Limb (tissue), 2 donors: Measurements from ENCODE around the gene ASAP3.
A peak's percentile ranks its signal among the peaks of the same experiment; 100 is the strongest.

Experiments used
- DNase-seq, 2 donors: peaks; one replicate each; pipeline ENCODE4 v3.0.0-alpha.2; 2016; ENCODE audit errors: extremely low spot score in 2 of 2

ASAP3 gene

DNA sequence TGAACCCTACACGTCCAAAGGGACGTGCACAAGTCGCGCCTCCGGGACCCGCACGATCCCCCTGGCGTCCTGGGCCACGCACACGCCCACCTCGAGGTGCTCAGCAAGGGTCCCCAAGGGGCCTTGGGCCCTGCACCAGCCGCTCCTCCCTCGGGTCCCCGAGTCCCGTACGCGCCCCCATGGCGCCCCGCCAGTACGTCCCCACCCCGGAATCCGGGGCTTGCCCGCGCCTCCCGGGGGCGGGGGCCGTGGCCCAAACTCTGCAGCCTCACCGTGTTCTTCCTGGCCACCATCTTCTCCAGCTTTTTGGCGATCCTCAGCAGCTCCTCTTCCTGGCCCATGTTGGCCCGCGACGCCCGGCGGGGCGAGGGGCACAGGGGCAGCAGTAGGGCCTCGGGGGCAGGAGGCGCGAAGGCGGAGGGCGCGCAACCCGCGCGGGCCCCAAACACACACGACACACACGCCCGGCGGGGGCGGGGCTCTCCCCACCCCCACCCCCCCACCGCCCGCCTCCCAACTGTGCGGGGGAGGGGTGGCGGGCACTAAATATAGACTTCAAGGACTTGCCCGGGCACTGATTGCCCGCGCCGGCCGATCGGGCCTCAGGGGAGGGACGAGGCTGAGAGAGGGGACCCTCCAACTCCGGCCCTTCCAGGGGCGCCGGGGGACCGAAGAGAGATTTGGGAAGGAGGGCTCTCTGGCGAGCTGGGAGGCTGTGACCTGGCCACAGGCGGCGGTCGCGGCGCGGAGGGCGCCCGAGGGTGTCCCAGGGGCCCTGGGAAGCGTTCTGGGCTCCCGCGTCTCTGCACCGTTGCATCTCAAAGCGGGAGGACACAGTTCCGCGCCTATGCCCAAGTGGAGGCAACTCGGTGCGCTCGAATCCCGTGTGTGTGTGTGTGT lies 59.4 kb downstream of the ASAP3 start, which contains the start of gene TCEA3:
Gene TCEA3 (minus strand): TSS at position 456 of the 900 bp plus-strand sequence. CDS start 115 bp downstream, at position 341.
- DNase-seq = peak in 1 of 2 donors; percentile 76

DNA sequence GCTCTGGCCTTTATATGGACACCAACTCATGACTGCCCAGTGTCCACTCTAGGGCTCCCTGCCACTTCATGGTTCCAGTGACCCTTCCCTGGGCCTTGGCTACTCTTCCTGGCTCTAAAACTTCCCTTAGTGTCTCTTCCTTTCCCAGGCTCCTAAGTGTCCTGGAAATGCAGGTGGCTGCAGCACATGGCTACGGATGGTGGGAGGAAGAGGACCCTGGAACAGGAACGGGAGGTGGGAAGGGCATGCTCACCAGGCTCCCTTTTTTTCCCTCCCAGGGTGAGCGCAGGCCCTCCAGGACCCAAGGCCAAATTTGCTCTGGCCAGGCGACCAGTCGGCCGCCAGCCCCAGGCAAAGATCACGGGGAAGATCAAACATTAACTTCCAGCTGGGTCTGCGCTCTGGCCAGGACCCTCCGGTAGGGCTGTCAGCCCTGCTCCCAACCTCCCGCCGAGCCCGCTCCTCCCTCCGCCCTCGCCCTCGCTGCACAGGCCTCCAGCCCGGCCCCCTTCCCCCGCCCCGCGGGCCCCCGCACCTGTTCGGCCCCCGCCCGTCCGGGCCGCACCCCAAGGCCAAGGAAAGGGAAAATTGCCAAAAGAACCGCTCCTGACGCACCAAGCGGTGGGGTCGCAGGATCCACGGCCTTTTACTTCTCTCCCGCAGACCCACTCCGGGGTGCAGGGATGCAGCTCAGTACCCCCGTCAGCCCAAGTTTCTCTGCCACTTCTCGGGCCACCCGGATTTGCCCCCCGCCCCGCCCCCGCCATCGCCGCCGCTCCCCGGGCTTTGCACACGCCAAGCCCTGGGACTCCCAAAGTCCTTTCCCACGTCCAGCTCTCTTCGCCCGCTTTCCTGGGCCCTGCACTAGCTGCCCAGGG lies 60.3 kb downstream of the ASAP3 start:
- peak; percentile 30 to 78 for DNase-seq

DNA sequence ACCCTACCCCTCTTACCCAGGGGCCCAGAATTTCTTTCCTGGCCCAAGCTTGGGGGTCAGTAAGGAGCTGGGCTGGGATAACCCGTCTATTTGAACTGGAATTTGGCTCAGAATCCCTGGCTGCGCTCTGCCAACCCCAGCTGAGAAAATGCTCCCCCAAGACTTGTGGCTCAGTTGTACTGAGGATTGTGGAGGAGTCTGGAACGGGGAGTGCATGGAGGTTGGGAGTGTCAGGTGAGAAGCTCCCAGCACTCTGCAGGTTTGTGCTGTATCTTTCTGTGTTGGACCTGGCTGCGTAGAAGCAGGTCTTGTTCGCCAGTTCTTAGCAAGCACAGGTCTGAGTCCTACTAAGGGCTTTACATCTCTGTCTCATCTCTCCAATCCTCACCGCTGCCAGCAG lies 61.0 kb downstream of the ASAP3 start:
- no peak for DNase-seq

DNA sequence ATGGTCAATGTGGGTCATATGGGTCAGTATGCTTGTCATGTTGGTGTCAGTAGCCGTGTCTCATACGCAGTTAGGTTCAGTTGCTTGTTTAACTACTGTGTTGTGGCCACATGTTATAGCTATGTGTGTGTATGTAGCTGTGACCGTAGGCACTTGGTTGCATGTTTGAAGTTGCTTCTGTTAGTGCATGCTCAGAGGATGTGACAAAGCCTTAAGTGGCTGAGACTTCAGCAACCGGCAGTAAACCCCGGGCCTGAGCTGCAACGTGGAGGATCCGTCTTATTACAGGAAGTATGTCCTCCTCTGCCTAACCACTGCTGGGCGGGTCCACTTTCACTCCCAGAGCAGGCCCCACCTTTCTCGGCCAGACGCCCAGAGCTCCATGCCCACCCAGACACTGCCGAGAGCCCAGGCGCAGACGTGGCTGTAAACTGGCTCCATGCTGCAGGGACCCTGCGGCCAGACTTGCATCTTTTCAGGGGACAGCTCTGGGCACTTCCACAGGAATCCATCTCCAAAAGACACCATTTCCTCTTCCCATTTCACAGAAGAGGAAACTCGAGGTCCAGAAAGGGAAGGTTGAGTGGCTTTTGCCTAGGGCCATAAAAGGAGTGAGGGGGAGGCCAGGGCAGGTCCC lies 61.6 kb downstream of the ASAP3 start:
- DNase-seq = peak; percentile 85 to 86

DNA sequence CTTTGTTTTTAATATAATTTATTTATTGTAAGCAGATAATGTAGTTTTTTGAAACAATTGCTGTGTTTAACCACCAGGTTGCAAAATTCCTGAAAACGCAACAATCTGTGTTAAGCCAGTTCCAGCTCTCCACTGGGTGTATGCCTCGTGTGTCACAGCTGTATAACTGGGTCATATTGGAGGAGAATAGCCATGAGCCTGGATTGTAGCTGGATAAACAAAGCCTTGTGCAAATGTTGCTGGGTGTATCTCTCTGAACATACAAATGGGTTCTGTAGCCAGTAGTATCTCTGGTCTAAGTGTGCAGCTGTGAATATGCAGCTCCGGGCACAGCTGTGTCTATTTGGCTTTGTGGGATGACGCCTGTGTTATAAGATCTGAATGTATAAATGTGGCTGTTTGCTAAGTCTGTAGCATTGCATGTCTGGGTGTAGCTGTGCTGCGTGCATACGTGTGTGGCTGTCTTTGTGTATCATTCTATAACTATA lies 62.2 kb downstream of the ASAP3 start:
- peak in 1 of 2 donors; percentile 64 for DNase-seq

DNA sequence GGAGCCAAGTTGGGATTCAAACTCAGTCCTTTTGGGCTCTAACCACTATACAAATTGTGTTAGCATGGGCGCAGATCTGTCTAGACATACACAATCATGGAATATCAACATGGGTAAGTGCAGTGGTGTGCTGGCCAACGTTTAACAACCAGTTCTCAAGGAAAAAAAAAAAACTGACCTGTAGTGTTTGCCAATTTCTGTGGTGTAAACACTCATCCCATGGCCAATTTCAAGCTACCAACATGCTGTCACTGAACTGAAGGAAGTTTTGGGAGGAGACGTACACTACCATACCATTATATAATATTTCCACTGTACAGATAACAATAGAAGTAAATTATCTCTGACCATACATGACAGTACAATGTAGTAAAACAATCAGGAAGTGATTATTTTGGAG lies 62.6 kb downstream of the ASAP3 start:
- DNase-seq = no peak

DNA sequence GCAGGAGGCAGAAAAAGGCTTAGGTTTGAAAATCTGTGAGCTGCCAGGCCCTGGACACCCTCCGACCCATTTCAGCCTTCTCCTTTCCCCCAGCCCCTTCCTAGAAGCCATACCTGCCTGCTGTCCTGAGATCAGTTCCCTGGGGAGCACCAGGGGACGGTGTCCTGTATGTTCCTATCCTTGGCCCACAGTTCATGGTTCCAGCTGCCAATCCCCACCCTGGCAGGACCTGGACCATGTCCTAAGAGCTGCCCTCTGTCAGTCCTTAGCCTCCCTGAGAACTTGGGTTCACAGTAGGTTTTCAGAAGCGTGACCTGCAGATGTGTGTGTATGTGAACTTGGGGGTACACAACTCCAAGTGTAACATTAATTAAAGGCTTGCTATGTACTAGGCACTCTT lies 63.2 kb downstream of the ASAP3 start:
- DNase-seq = no peak

DNA sequence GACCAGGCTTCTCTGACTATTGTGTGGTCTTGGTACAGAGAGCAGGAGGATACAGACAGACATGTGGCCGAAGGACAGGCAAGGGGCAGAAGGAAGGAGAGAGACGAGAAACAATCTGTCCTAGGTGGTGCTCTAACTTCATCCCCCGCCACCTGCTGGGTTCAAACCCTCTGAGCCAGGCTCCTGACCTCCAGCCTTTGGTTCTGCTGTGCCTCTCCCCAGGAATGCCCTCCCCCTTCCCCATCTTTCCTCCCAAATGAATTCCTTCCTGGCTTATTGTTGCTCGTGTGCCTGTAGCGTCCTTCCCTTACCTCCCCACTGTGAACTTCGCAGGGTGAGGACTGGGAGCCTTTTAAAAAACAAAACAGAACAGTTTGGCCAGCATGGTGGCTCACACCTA lies 64.8 kb downstream of the ASAP3 start:
- no peak for DNase-seq

DNA sequence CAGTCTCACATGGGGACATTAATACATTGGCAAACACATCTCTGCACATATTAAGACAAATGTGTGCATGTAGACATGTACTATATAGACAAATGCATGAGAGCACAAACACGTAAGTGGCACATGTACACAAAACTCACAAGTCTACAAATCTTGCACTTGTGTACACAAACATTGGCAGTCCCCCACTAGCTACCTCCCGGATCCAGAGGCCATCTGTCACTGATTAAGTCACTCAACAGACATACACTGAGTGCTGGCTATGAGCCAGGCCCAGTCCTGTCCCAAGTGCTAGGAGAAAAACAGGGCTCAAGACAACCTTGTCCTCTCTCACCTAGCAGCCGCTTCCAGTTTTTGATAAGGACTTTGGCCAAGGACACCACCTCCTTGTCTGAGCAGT lies 66.4 kb downstream of the ASAP3 start:
- peak in 1 of 2 donors; percentile 30 for DNase-seq

DNA sequence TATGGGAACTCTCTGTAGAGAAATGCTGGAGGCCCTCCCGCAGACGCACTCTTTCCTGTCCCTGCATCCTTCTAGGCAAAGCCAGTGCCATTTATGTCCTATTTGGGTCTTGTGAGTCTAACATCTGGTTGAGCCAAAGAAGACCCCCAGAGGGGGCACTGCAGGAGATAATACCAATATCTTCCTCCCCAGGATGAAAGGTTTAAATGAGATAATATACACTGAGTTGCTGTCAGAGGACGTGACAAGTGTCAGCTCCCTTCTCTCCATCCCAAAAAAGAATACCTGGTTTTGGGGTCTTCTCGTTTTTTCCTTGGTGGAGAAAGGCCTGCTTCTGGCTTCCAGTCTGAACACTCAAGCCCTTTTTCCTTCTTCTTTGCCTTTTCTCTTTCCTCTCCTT lies 67.0 kb downstream of the ASAP3 start:
- no peak for DNase-seq

DNA sequence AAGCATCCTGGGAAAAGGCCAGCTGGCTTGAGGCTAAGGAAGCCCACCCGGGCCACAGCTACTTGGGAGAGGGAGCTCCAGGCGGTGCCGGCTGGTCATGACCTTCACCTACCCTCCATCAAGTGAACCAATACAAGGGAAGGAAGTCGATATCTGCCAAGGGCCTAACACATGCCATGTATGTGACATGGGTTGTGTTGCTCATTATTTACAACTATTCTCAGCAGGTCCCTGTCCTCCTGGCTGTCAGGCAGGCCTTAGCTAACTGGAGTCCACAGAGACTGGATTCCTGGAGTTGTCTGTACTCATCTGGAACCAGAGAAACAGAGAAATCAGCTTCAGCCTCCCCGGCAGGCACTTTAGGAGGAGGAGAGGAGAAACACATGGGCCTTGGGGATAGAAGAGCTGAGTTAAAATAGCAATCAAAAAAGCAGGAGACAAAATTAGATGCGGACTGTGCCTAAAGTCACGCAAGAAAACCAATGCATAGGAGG lies 75.1 kb downstream of the ASAP3 start:
- DNase-seq = no peak

DNA sequence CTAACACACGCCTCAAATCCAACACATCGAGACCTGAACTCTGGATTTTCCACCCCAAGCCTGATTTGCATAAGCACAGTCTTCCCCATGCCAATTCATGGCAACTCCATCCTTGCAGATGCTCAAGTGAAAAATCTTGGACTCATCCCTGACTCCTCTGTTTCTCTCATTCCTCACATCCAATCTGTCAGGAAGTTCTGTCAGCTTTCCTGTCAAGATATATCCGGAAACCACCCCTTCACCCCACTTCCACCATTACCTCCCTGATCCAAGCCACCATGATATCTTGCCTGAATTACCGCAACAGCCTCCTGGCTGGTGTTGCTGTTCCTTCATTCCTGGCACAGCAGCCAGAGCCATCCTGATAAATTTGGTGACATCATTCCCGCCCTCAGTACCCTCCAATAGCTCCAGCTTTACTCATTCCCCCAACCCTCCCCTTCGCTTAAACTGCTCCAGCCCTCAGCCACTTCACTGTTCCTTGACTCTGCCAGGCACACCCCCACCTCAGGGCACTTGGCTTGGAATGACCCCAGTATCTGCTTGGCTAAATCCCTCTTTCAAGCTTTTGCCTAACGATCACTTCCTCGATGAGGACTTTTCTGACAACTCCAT lies 76.9 kb downstream of the ASAP3 start:
- no peak for DNase-seq

DNA sequence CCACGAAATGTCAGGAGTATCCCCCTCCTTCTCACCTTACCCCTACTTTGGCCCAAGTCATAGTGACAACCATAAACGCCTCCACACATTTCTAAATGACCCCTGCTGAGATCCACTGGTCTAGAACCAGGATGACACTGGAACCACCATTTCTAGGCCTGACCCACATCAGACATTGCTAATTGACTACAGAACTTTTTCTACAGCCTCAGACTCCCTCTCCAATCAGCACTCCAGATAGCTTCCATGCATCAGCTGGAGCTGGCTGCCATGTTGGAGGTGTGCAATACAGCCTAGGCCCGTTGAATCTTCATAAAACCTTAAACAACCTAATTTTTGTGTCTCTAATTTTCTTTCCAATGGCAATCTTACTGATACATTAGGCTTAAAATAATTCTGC lies 78.0 kb downstream of the ASAP3 start:
- no peak for DNase-seq

DNA sequence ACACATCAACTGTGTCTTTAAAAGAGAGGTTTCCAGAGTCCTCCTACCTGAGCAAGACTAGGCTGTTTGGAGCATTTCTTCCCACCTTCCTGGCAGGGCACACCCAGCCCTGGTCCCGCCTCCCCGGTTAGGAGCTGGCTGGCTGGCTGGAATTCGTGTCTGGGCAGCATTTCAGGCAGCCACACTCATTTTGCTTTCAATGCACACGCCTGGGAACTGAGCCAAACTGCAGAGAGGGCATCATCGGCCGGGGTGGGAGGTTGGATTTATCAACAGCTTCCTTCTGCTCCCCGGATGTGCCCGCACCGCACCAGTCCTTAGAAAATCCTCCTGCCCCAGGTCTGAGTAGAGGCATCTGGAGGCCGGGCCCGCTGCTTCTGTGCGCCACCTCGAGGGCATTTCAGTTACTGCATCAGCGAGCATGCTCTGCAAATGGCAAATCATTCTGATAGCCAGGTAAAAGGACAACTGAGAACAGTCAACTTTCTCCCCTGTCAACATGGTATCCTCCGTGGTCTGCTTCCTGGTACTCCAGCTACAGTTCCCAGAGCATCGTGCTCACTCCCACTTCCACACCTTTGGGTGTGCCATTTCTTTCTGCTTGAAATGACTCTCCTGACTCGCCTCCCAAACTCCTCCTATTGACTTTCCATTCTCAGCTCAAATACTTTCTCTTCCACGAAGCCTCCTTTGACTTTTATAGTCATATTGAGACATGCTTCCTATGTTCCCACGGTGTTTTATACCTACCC lies 80.1 kb downstream of the ASAP3 start:
- DNase-seq = peak; percentile 88 to 91

DNA sequence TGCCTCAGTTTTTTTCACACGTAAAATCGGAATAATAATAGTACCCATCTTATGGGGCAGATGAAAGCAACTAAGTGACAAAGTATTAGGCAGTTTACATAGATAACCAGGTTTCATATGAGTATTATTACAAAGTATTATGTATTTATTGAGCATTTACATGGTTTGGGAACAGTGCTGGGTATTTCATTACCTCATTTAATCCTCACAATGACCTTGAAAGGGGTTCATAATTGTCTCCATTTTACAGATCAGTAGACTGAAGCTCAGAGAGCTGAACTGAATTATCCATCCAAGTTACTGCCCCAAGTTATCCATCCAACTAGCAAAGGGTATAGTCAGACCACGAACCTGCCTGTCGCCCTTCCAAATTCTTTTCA lies 80.6 kb downstream of the ASAP3 start:
- DNase-seq = no peak

DNA sequence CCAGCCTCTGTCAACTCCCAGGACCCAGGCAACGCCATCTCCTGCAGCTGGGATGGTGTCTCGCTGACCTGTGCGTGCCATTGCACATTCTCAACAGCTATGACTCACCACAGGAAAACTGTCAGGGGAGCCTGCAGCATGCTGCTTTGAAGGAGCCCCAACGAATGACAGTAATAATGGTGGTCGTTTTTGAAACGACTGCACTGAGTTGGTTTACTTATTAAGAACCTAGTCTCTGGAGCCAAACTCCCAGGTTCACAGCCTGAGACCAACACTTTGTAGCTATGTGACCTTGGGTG lies 81.0 kb downstream of the ASAP3 start:
- DNase-seq = no peak

DNA sequence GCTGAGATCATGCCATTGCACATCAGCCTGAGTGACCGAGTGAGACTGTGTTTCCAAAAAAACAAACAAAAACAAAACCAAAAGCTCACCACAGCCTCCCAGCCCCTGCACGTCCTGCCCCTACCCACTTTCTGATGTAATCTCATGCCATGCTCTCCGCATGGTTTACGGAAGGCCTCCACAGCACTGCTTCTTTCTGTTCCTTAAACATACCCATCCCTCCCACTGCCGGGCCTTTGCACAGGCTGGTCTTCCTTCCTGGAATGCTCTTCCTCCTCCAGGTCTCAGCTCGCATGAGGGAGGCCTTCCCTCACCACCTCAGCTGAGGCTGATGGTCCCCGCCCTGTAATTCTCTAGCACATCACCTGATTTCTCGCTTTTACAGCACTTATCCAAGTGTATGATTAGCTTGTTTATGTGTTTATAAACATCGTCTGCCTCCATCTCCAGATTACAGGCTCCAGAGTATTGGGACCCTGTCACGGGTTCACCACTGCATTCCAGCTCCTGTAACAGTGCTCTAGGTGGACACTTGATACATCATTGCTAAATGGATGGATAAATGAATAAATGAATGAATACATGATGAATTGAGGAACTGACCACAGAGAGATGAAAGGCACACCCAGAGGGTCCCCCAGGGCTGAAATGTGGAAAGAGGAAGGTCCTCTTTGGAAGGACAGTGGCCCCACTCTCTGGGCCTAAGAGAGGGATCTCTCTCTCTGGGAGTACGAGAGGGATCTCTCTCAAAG lies 81.5 kb downstream of the ASAP3 start:
- no peak for DNase-seq

DNA sequence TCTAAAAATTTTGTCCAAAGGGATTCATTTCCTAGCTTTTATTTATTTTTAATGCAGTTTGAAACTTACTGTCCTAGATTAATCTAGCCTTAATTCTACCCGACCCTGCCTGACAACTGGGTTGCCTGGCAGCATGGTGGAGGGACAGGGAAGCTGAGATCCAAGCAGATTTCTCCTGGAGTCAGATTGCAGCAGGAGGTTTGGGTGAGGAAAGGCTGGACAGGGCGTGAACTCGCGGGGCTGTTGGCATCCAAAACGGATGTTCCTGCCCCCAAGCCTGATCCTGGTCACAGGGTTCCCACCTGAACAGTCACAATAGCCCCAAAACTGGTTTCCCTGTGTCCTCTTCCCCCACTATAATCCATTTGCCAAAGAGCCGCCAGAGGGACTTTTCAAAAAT lies 82.7 kb downstream of the ASAP3 start:
- no peak for DNase-seq

DNA sequence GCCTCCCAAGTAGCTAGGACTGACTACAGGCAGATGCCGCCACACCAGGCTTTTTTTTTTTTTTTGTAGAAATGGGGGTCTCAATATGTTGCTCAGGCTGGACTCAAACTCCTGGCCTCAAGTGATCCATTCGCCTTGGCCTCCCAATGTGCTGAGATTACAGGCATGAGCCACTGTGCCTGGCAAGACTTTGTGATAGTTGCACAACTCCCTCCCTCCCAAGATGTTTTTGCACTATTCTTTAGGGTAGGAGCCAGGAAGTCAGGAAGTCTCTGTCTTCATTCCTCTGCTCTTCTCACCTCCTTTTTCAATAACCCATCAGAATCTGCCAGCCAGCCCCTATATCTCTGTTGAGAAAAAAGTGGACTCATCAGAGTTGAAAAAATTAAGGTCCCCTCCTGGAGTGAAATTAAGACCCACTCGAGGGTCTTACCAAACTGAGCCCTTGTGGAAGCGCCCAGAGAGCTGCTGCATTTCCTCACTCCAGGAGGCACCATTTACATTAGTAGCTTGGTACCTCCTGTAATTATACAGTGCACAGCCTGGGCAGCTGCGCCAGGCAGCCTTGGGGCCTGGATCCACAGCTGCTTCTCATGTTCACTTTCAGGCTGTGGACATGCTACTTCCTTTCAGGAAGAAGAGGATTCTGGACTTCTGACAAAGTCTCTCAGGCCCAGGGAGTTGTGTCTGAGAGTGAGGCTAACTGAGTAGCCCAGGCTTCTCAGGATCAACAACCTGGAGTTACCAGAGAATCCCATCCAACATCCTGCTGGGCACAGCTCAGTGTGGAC lies 83.5 kb downstream of the ASAP3 start:
- no peak for DNase-seq
